Smooth muscle cell of the brain vasculature (primary cell): Measurements from ENCODE around the gene DHRS11.
"Not testable (repeated sequence)": the region's sequence is repeated elsewhere in the genome, so short reads cannot be mapped to it uniquely, and the experiment has no call there.

ENCODE experiments used
- DNase-seq: peaks from one replicate; pipeline ENCODE4 v3.0.0-alpha.2; 2012; ENCODE audit warnings: low read depth, low spot score

DHRS11 gene

GRCh38 chr17:36593656-36594316 lies 2.1 kb downstream of the DHRS11 start:
- DNase-seq, result no peak

GRCh38 chr17:36594626-36595401 lies 3.1 kb downstream of the DHRS11 start:
- DNase-seq, result no peak

DNA sequence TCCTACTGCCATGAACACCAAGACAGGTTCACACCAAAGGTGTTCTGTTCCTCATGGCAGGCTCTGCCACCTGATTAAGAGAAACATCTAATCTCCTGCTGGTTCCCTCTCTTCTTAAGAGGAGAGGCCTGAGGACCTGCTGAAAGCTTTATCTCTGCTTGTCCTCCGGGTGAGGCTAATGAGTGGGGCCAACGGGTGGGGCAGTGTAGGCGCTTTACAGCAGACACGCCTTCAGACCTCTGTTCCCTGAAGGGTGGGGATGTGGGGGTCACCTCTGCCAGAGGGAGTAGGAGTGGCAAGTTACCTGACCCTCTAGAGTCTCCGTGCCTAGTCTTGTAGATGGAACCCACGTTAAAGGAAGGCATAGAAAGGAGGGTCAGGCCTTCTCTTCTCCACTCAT lies 5.5 kb downstream of the DHRS11 start:
- no peak for DNase-seq

DNA sequence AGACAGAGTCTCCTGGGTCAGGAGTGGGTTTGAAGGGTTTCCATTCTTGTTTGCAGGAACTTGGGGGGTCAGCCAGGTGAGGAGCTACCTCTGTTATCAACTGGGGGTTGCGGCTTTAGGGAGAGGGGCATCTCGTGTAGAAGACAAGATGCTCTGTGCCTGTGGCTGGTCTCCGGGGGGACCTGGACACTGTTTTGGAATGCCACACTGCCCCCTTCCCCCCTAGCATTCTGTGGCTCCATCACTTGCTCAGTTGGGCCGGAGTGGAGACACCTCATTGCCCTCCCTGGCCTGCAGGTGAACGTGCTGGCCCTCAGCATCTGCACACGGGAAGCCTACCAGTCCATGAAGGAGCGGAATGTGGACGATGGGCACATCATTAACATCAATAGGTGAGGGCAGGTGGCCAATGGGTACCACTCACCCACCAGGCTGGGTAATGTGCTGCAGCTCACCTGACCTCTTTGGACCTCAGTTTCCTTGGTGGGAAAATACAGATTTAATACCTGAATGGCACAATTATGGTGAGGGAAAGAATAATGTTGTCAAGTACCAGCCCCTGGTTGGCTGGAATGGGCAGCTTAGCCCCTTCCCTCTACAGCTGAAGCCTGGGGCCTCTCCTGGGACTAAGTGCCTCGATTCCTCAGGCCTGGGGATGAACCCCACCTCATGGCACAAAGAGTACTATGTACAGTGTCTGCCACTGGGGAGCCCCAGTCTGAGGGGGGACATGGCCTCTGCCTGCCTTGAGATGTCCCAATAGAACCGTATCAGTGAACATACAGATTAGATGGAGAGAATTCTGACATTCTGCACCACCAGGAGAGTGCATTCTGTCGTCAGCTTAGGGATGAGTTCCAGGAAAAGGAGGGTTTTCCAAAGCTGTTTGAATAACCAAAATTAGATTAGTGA lies 6.4 kb downstream of the DHRS11 start:
- DNase-seq, result no peak

DNA sequence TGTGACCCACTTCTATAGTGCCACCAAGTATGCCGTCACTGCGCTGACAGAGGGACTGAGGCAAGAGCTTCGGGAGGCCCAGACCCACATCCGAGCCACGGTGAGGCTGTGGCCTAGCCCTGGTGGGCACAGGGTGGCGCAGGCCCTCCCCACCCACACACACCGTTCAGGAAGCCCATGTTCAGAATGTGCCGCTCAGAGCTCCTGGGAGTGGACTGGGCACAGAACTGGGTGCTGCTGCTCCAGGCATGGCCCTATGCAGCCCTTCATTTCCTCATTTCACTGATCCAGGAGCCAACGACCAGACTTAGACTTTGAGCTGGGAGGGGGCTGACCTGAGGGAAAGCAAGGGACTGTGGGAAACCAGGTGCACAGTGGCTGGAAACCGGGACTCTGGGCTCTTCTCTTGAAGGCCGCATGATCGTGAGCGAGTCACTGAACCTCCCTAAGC lies 7.3 kb downstream of the DHRS11 start:
- no peak for DNase-seq

- no peak for DNase-seq
These were observed 8.0 kb downstream of the DHRS11 start for GRCh38 chr17:36599546-36600250.

- DNase-seq, result no peak
These were observed 8.8 kb downstream of the DHRS11 start for GRCh38 chr17:36600465-36600864.

DNA sequence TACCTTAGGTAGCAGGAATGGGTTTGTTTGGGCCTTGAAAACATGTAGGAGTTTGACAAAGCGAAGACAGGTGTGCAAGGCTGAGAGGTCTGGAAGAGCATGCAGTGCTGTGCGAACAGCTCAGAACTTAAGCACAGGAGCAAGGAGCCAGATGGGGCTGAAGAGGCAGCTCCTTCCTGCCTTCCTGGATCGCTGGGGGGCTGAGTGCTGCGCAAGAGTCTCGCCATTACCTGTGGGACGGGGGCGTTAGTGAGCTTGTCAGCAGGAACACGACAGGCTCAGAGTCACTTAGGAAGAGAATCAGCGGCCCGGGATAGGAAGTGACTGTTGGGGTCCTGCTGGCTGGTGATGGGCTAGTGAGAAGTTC lies 9.2 kb downstream of the DHRS11 start:
- DNase-seq, result no peak

DNA sequence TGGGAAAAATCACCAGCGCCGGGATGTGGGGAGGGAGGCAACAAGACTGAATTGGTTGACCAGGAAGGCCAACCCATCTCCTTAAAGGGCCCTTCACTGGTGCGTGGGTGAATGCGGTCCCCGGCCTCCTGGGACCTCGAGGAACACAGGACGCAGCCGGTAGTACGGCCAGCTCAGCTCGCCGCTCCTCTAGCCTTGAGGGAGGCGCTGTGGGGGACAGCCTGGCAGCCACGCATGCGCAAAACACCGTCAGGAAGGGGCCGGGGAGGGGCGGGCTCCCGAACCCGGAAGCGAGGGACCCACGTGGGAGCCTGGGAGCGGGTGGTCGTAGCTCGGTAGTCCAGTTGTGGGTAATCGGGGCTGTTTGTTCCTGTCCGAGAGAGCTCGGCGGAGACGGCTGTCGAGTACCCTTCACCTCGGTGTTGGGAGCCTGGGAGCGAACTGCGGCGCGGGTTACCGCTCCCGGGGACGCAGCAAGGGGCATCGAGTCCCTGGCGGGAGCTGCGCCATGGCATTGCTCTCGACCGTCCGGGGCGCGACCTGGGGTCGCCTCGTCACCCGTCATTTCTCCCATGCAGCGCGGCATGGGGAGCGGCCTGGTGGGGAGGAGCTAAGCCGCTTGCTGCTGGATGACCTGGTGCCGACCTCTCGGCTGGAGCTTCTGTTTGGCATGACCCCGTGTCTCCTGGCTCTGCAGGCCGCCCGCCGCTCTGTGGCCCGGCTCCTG lies 9.8 kb downstream of the DHRS11 start, which contains the start of gene MRM1:
Gene MRM1 (plus strand): TSS at position 281 of the 727 bp plus-strand sequence. CDS start 228 bp downstream, at position 509.
- DNase-seq, result peak; percentile 69

DNA sequence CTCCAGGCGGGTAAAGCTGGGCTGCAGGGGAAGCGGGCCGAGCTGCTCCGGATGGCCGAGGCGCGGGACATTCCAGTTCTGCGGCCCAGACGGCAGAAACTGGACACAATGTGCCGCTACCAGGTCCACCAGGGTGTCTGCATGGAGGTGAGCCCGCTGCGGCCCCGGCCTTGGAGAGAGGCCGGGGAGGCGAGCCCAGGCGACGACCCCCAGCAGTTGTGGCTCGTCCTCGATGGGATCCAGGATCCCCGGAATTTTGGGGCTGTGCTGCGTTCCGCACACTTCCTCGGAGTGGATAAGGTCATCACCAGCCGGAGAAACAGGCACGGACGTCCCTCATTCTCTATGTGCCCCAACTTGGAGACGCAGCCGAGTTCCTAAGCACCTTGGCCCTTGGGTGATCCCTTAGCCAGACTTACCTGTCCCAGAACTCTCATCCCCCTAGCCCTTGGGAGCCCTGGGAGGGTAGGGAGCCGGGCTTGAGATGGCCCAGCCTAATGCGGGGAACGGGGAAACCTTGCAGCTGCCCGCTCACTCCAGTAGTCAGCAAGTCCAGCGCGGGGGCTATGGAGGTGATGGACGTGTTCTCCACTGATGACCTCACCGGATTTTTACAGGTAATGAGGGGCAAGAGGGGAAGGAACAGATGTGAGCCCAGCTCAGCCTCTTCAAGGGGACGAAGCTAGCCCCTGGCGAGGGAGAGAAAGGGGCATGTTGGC lies 10.5 kb downstream of the DHRS11 start:
- no peak for DNase-seq

DNA sequence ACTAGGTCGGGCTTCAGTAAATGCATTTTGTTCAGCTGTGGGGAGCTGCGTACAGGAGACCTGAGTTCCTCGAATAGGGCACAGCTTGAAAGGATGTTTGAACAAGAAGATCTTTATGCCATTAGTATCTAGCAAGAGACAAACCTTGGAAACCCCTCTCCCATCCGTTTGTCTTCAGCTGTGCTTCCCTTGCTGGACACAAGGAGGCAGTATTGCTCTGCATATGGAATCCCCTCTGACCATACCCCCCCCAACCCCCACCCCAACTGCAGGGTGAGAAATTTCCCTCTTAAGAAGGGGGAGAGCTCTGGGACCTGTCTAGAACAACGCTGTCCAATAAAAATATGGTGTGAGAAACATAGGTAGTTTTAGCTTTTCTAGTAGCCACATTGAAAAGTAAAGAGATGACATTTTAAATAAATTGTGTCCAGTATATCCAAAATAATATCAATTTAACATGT lies 11.3 kb downstream of the DHRS11 start:
- peak; percentile 36 for DNase-seq

DNA sequence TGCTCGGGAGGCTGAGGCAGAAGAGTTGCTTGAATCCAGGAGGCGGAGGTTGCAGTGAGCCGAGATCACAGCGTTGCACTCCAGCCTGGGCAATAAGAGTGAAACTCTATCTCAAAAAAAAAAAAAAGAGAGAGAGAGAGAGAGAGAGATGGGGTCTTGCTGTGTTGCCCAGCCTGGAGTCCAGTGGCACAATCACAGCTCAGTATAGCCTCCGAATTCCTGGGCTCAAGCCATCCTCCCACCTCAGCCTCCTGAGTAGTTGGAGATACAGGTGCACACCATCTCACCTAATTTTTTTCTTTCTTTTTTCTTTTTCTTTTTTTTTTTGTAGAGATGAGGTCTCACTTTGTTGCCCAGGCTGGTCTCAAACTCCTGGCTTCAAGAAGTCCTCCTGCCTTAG lies 13.3 kb downstream of the DHRS11 start:
- DNase-seq, result not testable (repeated sequence)

- no peak for DNase-seq
These were observed 16.6 kb downstream of the DHRS11 start for GRCh38 chr17:36608280-36608679.

GRCh38 chr17:36608794-36609497 lies 17.3 kb downstream of the DHRS11 start:
- no peak for DNase-seq

GRCh38 chr17:36609498-36609862 lies 17.8 kb downstream of the DHRS11 start:
- no peak for DNase-seq

DNA sequence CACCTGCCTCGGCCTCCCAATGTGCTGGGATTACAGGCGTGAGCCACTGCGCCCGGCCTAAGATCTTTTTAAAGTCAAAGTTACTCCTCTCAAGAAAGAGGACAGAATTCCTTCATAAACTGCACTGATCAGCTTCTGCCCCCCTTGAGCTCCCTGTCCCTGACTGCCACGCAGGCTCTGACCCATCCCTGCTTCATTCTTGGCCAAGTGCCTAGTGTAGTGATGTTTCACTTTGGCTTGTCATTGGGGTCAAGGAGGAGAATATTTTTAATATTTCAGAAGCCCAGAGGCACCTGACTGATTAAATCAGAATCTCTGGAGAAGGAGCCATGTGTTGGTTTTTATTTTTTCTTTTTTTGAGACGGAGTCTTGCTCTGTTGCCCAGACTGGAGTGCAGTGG lies 18.8 kb downstream of the DHRS11 start:
- no peak for DNase-seq

DNA sequence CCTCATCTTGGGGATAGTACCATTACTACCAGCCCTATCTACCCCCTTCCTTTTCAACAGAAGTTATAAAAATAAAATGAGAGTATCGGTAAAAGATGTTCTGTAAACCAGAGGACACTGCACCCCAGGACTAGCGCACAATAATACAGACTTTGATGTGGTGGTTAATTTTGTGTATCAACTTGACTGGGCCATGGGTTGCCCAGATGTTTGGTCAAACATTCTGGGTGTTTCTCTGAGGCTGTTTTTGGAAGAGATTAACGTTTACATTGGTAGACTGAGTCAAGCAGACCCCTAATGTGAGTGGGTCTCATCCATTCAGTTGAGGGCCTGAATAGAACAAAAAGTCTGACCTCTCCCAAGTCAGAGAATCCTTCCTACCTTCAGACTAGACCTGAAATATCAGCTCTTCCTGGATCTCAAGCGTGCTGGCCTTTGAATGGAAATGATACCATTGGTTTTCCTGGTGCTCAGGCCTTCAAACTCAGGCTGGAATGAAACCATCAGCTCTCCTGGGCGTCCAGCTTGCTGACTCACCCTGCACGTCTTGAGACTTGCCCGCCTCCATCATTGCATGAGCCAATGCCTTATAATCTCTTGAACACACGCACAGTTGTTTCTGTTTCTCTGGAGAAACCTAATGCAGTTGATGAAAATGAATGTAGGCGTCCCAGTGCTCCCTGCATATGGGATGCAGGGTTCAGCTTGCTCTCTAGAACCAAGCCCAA lies 19.8 kb downstream of the DHRS11 start:
- no peak for DNase-seq

GRCh38 chr17:36612323-36612722 lies 20.6 kb downstream of the DHRS11 start:
- no peak for DNase-seq

DNA sequence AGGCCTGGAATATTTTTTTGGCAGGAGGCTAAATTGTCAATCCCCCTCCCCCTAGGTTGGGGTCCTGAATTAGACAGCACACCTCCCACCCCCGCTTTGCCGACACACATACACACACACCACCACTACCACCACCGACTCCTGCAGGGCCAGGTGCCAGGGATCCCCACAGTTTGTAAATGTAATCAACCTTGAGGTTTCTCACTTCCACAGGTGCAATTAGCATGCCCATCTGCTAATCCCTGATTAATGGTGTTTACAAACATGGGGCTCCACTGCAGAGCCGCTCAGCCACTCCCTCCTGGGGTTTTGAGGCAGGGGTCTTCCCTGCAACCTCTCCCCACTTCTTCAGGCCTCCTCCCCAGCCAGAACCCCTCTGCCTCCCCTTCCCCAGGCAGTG lies 21.5 kb downstream of the DHRS11 start:
- no peak for DNase-seq
